HG03342 (cell line): ENCODE results near the gene NRP2.

ENCODE experiments used
- ATAC-seq: cut with Tn5 transposase; IDR thresholded peaks from one replicate; pipeline ENCODE4 v1.9.1; 2021; ENCODE audit warnings: mild to moderate bottlenecking, moderate library complexity; ENCODE audit not compliant: unreplicated experiment

Gene NRP2

GRCh38 chr2:205658068-205658467 lies 24.2 kb upstream of the NRP2 start:
- ATAC-seq = no peak

- ATAC-seq = no peak
Measured at GRCh38 chr2:205658572-205658971, 23.7 kb upstream of the NRP2 start.

- no peak for ATAC-seq
Measured at GRCh38 chr2:205659922-205660321, 22.4 kb upstream of the NRP2 start.

DNA sequence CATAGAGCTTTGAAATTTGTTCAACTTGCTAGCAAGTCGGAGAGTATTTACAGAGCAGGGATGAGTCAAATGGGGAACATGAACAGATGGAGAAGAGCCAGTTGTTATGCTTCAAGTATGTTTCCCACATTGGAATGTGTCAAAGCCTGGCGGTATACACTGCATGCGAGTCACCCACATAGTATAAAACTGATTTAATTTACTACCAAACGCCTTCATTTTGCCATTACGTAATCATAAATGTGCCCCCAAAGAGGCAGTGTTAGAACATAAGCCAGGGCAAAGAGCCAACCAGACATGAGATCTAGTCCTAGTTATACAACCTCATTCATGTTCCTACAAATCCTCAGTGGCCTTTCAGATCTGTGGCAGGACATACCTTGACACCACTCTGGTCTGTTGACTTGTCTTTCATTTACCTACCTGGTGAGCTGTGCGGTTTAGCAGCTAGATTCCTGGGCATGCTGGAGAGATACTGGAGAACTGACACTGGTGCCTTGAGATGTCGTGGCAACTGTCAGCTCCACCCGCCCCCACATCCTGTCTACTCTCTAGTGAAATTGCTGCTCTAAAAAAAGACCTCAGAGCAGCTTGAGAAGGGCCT lies 21.7 kb upstream of the NRP2 start:
- ATAC-seq = peak; percentile 77

DNA sequence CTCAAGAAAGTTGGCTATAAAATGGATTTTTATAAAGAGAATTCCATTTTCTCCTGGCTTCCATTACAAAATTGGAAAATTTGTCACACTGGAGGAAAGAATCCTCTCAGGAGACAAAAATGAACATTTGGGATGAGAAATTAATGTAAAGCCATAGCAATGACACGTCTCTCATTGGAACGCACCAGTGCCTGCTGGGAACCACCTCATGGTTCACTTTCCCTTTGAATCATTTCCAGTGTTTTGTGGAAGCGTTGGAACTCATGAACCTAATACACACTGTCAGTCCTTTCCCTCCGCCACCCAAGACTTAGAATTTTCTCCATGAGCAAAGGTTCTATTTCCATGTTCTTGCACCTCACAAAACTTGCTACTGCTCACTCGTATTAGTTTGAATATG lies 21.0 kb upstream of the NRP2 start:
- no peak for ATAC-seq

GRCh38 chr2:205662206-205662965 lies 19.9 kb upstream of the NRP2 start:
- no peak for ATAC-seq

DNA sequence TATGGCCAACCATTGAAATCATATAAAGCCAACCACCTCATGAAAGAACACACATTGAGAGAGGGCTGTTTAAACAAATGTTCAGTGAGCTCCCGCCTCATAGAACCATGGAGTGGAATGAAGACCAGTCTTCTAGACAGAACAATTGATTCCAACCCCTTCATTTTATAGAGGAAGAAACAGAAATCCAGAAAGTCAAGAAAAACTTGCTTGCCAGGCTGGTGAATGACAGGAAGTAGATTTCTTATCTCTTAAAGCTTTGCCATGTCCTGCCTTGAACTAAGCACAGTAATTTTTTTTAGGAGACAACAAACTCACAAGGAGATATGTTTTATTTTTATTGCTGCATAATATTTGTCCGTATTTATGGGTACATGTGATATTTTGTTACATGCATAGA lies 16.5 kb upstream of the NRP2 start:
- ATAC-seq = no peak

DNA sequence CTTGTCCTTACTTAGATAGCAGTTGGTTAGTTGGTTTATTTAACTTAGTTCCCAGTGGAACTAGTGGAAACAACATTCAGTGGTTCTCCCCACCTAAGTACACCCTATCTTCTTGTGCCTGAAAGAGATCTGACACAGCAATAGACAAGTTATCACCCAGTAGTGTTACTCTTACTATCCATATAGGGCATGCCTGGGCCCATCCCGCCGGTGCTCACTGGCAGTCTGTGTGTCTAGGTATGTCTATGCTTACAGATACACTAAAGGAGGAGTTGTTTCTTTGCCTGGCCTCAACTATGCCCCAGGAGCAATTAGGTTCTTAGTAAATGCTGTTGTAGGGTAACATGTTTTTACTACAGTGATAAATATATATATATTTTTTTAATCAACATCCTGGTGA lies 12.0 kb upstream of the NRP2 start:
- ATAC-seq = no peak

GRCh38 chr2:205673312-205673711 lies 9.0 kb upstream of the NRP2 start:
- no peak for ATAC-seq

- peak; percentile 50 for ATAC-seq
Measured at GRCh38 chr2:205675861-205676516, 6.3 kb upstream of the NRP2 start.

DNA sequence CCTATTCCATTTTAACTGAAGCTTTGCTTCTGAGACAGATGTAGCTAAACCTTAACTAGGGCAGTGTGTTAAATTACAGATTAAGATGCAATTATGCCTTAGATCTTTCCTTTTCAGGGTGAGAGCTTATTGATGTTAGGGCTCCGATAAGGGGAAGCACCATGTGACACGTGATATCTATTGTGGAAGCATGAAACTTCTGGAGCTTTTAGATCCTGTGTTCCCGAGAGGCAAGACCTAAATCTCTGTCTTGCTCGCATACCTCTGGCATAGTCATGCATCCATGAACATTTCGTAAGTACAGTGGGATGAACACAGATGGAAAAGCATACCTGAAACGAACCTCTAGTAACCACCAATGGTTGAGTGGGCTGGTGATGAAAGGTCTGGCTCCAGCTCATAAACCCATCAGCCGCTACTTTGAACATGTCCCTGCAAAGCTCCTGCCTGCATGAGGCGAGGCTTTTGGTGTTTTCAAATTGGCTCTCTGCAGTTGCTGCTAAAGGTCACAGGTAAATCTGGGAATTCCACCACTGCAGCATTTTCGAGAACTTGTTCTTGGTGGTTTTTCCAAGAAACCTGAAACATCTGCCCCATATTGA lies 3.7 kb upstream of the NRP2 start:
- ATAC-seq = no peak

DNA sequence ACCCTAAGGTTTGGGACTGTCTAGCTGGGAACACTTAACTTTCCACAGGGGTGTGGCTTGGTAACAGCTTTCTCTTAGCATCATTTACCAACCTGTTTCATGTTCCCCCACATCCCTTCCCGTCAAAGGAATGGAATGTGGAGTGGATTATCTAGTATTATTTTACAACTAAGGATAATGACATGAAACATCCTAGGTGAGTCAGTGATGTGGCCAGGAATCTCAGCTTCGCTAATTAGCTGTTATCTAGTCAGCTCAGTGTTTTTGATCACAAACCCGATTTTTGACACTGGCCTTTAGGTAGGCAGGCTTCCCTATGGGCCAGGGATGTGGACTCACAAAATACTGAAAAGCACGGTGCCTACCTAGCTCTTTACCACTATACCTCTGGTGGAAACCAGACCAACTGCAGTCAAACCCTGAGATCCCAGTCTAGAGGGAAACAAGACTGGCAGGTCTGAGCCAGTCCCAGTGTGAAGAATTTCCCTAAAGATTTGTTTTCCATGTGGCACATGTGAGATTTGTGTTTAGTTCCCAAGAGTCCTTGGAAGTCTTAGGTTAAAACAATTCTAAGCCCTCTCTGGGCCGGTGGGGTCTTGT lies 2.8 kb upstream of the NRP2 start:
- ATAC-seq = no peak

DNA sequence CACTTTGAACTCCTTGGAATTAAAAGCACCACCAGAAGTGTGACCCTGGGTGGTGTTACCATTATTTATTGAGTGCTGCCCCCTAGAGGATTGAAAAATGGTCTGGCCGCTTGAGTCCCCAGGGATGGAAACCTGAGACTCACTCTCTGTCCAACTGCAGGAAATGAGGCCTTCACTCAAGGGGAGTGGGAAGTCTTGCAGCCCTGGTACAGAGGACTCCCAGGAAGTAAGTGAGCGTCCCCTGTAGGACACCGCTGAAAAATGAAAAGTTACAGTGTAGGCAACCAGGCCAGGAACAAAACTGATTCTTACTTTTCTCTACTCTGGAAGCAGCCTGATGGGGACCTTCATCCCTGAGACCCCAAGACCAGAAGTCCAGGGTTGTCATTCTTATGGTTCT lies 2.2 kb upstream of the NRP2 start:
- peak; percentile 63 for ATAC-seq

GRCh38 chr2:205680903-205681302 lies 1.4 kb upstream of the NRP2 start:
- no peak for ATAC-seq

DNA sequence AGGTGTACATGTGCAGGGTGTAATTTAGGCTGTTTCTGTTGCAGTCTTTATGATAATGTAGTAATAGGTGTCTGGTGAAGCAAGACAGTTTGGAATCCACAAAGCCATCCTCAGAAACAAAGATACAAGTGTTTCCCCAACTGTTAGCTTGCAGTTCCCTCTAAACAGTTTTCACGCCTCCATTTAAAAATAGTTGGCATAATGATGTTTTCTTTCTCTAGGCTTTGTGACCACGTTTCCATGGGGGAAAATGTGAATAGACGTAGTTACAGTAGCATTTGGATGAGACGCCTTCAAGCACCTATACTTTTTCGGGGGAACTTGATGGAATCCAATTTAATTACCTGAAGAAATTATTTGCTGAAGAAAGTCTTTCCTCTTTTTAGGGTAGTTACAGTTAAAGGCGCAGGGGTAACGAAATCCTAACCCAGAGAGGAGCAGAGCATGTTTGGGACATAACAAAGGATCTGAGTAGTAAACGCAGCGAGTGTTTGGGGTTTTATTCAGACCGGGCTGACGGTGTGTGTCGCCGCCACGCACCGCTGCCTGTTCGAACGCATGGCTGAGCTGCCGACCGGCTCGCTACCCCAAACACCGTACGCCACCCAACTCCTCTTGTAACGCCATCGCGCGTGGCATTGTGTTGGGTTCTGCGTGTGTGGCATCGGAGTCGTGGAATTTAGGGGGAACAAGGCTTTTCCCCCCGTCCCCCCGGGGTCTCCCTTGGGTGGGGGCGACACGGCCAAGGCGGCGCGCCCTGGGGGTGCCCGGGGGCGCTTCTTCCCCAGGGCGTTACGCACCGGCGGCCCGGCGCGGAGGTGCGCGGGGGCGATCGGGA lies 681 bp upstream of the NRP2 start:
- no peak for ATAC-seq

DNA sequence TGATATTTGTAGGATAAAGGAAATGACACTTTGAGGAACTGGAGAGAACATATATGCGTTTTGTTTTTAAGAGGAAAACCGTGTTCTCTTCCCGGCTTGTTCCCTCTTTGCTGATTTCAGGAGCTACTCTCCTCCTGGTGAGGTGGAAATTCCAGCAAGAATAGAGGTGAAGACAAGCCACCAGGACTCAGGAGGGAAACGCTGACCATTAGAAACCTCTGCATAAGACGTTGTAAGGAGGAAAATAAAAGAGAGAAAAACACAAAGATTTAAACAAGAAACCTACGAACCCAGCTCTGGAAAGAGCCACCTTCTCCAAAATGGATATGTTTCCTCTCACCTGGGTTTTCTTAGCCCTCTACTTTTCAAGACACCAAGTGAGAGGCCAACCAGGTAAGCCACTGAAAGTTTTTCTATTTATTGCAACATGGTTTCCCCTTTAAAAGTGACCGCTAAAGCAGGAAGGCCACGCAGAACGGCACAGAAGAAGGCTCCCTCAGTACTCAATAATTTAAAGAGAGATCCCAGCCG lies 735 bp downstream of the NRP2 start:
- no peak for ATAC-seq

DNA sequence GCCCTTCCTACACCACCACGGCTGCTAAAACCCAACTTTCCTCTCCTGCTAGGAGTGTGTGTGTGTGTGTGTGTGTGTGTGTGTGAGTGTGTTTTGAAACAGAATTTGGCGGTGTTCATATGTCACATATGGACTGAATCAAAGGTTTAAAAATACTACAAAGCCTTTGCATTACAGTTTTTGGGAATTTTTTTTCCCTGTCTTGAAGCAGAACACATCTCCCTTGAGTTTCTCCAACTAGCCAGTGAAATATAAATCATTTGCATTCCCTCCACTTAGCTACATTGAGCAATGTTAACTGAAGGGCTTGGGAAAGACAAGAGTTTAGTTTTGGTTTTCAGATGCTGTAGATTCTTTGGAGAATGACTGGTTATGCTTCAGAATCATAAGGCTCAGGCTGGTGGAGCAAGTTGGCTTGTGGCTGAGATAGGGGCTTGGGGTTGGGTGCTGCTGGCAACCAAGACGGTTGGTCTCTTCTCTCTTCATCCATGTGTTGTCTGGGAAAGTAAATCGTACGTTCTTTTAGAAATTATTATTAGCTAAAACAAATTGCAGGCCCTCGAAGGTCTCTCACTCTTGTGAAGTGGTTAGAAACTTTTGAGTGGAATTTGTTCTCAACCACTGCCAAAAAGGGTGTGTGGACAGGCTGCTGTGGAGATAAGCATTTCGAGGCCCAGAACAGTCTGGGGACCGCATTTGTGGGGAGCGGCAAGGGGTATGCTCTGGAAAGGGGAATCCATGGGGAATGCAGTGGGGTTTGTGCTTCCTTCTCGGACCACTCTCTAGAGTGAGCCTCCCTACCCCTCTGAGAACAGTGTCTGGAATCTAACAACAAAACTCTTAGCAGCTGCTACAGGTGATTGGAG lies 1.4 kb downstream of the NRP2 start:
- no peak for ATAC-seq

DNA sequence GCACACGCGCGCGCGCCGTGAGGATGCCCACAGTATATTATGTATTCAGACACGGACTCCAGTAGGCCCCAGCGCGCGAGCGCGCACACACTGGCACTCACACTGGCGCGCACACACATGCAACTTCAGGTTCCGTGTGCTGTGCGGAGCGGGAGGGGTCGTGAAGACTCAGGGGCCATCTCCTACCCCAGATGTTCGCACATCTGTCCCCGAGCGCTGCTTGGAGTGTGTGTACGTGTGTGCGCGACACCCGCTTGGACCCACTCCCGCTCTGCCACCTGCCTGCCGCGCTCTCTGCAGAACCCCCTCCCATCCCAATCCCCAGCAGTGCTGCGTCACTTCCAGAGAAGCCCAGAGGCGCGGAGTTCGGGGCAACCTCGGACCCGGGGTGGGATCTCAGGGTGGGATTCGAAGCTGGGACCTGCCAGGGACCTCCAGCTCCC lies 2.6 kb downstream of the NRP2 start:
- no peak for ATAC-seq

DNA sequence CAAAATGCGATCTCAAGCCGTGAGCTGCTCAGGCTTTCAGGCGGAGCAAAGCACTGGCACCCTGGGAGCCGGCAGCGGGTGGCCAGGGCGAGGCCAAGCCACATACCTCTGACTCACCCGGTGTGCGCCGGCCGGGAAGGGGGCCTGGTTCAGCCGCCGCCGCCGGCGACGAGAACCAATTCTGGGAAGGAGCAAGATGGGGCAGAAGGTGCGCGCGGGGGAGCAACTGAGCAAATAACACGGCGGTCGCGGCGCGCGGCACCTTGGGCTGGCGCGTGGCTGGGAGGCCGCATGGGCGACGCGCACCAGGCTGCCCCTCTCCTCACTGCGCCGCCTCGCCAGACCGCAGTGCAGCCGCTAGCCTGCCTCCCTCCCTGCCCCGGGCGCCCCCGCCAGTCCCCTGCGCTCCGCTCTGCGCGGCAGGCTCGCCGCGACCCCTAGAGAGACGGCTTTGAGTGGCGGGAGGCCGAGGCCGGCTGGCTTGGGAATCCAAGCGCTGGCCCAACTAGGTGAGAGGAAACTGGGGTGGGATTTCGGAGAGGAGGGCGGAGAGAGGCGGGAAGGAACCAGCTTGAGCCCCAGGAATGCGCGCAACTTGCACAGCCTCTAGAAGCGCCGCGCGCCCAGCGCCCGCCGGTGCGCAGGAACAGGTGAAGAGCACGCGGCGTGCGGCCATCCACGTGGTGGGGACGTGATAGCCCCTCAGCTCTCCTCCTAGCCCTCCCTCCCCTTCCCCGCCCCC lies 3.2 kb downstream of the NRP2 start:
- ATAC-seq = no peak
